PC-3 (cell line): ENCODE data around the gene BLACAT1.

Source experiments
- CTCF ChIP-seq: fragments of 300-600 bp; sonication (generic); conservative IDR thresholded peaks from 2 replicates; pipeline ENCODE4 v1.5.1; 2017; ENCODE audit warnings: antibody characterized with exemption, low read depth, mild to moderate bottlenecking, low read length
- EZH2 ChIP-seq: fragments of 300-600 bp; sonication (generic); IDR thresholded peaks from one replicate; pipeline ENCODE4 v1.6.1; 2017; ENCODE audit warnings: antibody characterized with exemption, mild to moderate bottlenecking, low read length; ENCODE audit not compliant: unreplicated experiment
- EZH2phosphoT487 ChIP-seq: fragments of 300-600 bp; sonication (generic); IDR thresholded peaks from 2 replicates; pipeline ENCODE4 v1.6.1; 2018; ENCODE audit warnings: mild to moderate bottlenecking, antibody characterized with exemption, low read length, borderline replicate concordance

DNA sequence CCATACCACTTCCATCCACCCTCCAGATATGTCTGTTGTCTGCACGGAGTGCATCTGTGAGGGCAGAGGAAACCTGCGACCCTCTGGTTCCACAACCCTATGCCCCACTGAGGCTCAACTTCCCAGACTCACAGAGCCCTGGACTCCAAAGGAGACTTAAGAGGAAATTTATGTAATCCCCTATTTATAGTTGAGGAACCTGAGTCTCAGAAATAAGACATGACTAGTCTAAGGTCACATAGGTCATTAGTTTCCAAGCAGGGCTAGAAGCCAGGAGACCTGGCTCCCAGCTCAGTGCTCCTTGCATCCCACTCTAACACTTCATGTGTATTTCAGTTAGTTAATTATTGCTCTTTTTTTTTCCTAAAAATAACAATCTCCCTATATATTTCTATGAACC, 18.3 kb downstream of the BLACAT1 start:
- no peak for TF ChIP-seq CTCF
- no peak for TF ChIP-seq EZH2
- no peak for TF ChIP-seq EZH2phosphoT487
